Mesendoderm (in vitro differentiated cells): ENCODE measurements around the gene EPB41L5.
A peak's percentile ranks its signal among the peaks of the same experiment; 100 is the strongest.

Experiments used
- DNase-seq: peaks from one replicate; pipeline ENCODE4 v3.0.0; 2013
- H2AK5ac ChIP-seq: 2 replicates; pipeline ENCODE4 v1.6.1; 2013; ENCODE audit warnings: low read length, inconsistent platforms
- H2BK120ac ChIP-seq: 2 replicates; pipeline ENCODE4 v1.6.1; 2013; ENCODE audit warnings: low read depth, mild to moderate bottlenecking, low read length, moderate library complexity, mixed read lengths
- H2BK15ac ChIP-seq: replicated peaks from 2 replicates; pipeline ENCODE4 v1.6.1; 2013; ENCODE audit warnings: low read depth, mild to moderate bottlenecking, moderate library complexity
- H2BK5ac ChIP-seq: 2 replicates; pipeline ENCODE4 v1.6.1; 2013; ENCODE audit warnings: low read length, inconsistent platforms
- H3K18ac ChIP-seq: 2 replicates; pipeline ENCODE4 v1.6.1; 2013; ENCODE audit warnings: mild to moderate bottlenecking, low read length, mixed read lengths
- H3K23ac ChIP-seq: one replicate; pipeline ENCODE4 v1.6.1; 2013; ENCODE audit warnings: low read length
- H3K27ac ChIP-seq: 2 replicates; pipeline ENCODE4 v1.5.1; 2013; ENCODE audit warnings: low read depth, mild to moderate bottlenecking, inconsistent platforms, low read length, moderate library complexity
- H3K27me3 ChIP-seq: 2 replicates; pipeline ENCODE4 v1.6.1; 2013; ENCODE audit warnings: low read length, control low read depth, mild to moderate bottlenecking, inconsistent platforms; ENCODE audit not compliant: insufficient read depth, poor library complexity
- H3K36me3 ChIP-seq: 2 replicates; pipeline ENCODE4 v1.6.1; 2013; ENCODE audit warnings: low read length, inconsistent platforms; ENCODE audit not compliant: control insufficient read depth, insufficient read depth
- H3K4ac ChIP-seq: one replicate; pipeline ENCODE4 v1.6.1; 2013; ENCODE audit warnings: low read depth, mild to moderate bottlenecking, low read length, moderate library complexity
- H3K4me1 ChIP-seq: 2 replicates; pipeline ENCODE4 v1.6.1; 2013; ENCODE audit warnings: low read depth, low read length, inconsistent platforms; ENCODE audit not compliant: control insufficient read depth
- H3K4me2 ChIP-seq: 2 replicates; pipeline ENCODE4 v1.6.1; 2013; ENCODE audit warnings: low read length
- H3K4me3 ChIP-seq: 2 replicates; pipeline ENCODE4 v1.5.1; 2013; ENCODE audit warnings: mild to moderate bottlenecking, low read length
- H3K56ac ChIP-seq: one replicate; pipeline ENCODE4 v1.6.1; 2013; ENCODE audit warnings: low read length
- H3K79me1 ChIP-seq: 2 replicates; pipeline ENCODE4 v1.6.1; 2013; ENCODE audit warnings: low read length, inconsistent platforms
- H3K79me2 ChIP-seq: 2 replicates; pipeline ENCODE4 v1.6.1; 2013; ENCODE audit warnings: mild to moderate bottlenecking, low read length; ENCODE audit not compliant: control insufficient read depth, insufficient read depth
- H3K9ac ChIP-seq: 2 replicates; pipeline ENCODE4 v1.6.1; 2013; ENCODE audit warnings: low read length, inconsistent platforms
- H4K5ac ChIP-seq: one replicate; pipeline ENCODE4 v1.6.1; 2013; ENCODE audit warnings: low read length
- H4K8ac ChIP-seq: one replicate; pipeline ENCODE4 v1.6.1; 2013; ENCODE audit warnings: low read depth, mild to moderate bottlenecking, control low read depth, low read length, moderate library complexity
- WGBS: extraction: QIAGEN DNeasy Blood & Tissue Kit; methylation state at CpG from one replicate; pipeline ENCODE4 v1.1.7; 2013; ENCODE audit warnings: low lambda C conversion rate, missing lambda C conversion rate; ENCODE audit not compliant: insufficient coverage; ENCODE audit errors: extremely low coverage; 5-methylcytosine and 5-hydroxymethylcytosine counted together

The EPB41L5 gene

DNA sequence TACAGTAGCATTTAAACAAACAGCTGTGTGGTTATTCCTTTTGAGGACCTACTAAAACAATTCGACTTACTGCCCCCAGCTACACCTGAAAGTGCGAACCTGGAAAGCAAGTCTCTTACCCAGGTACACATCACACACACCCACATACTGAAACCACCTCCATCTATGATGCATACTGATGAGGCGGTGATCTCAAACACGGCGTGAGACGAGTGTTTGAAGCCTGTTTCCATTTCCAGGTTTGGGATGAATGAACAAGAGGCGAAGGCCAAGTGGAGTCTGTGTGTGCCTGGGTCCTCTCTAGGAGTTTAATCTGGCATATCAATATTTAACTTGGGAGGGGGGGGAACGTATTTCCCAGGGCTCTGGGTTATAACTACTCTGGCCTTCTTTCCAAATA is 208.7 kb downstream of the EPB41L5 start:
- no peak overlapping the region for H3K56ac ChIP-seq
- no peak overlapping the region for H3K4me3 ChIP-seq
- no peak overlapping the region for H3K27ac ChIP-seq
- no peak overlapping the region for H3K4me2 ChIP-seq
- H3K9ac ChIP-seq = no peak overlapping the region
- H3K4ac ChIP-seq = no peak overlapping the region
- H2BK15ac ChIP-seq = no peak overlapping the region
- no peak overlapping the region for H2BK5ac ChIP-seq
- DNase-seq = no peak
- WGBS = no CpG with 5 or more reads among the region's 8 CpGs
- no peaks in the 10 kb centered on the region for H3K27me3 ChIP-seq
- H3K18ac ChIP-seq = no peak overlapping the region
- H2BK120ac ChIP-seq = no peak overlapping the region
- H4K5ac ChIP-seq = no peak overlapping the region
- no peaks in the 10 kb centered on the region for H3K4me1 ChIP-seq
- no peak overlapping the region for H2AK5ac ChIP-seq
- peaks cover 7% of the 10 kb centered on the region for H3K79me1 ChIP-seq
- H3K23ac ChIP-seq = no peak overlapping the region
- H4K8ac ChIP-seq = no peak overlapping the region
- no peaks in the 10 kb centered on the region for H3K36me3 ChIP-seq
- peaks cover 6% of the 10 kb centered on the region for H3K79me2 ChIP-seq

DNA sequence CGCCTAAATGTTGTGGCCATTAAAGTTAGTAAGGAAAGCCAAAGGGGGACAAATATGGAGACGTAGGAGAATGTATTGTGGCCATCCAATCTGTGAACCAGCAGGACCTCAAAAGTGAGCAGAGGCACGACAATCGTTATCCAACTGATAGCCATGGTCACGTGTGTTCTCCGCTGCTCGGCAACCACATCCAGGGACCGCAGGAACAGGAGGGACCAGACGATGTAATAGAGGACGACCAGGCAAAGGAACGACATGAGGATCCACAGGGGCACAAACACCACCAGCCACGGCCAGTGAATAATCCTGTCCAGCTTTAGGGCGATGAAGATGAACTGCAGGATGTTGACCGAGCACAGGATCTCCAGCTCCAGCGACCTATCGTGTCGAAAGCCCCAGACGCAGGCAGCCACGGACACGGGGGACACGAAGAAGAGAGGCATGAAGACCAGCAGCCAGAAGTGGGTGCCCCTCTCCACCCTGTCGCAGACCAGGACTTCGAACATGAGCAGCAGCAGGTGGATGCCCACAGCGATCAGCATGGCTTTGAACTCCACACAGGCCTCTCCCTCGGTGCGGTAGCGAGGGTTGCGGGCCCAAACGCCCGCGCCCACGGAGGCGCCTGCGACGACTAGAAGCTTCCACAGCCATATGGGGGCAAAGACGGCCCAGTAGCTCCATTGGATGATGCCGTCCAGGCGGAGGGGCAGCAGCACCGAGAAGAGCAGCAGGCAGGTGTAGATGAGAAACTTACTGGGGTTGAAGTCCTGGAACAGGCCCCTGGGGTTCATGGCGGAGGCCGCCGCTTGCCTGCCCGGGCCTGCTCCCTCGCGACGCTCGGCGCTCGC is 209.5 kb downstream of the EPB41L5 start:
- Histone ChIP-seq H3K4me2 (peak overlapping the region; percentile 39), H2BK120ac (no peak overlapping the region), H3K4me3 (peak overlapping the region; percentile 11), H2BK5ac (no peak overlapping the region), H3K27me3 (no peaks in the 10 kb centered on the region), H2BK15ac (no peak overlapping the region), H3K4ac (no peak overlapping the region), H3K23ac (no peak overlapping the region), H3K79me1 (peaks cover 7% of the 10 kb centered on the region), H3K36me3 (no peaks in the 10 kb centered on the region), H3K4me1 (no peaks in the 10 kb centered on the region), H3K18ac (peak overlapping the region; percentile 85), H3K79me2 (peaks cover 6% of the 10 kb centered on the region), H3K9ac (peak overlapping the region; percentile 73), H4K8ac (no peak overlapping the region), H3K56ac (peak overlapping the region; percentile 87), H3K27ac (no peak overlapping the region), H4K5ac (no peak overlapping the region), H2AK5ac (peak overlapping the region; percentile 83)
- no peak for DNase-seq
- no CpG with 5 or more reads among the region's 49 CpGs for whole genome bisulfite sequencing

DNA sequence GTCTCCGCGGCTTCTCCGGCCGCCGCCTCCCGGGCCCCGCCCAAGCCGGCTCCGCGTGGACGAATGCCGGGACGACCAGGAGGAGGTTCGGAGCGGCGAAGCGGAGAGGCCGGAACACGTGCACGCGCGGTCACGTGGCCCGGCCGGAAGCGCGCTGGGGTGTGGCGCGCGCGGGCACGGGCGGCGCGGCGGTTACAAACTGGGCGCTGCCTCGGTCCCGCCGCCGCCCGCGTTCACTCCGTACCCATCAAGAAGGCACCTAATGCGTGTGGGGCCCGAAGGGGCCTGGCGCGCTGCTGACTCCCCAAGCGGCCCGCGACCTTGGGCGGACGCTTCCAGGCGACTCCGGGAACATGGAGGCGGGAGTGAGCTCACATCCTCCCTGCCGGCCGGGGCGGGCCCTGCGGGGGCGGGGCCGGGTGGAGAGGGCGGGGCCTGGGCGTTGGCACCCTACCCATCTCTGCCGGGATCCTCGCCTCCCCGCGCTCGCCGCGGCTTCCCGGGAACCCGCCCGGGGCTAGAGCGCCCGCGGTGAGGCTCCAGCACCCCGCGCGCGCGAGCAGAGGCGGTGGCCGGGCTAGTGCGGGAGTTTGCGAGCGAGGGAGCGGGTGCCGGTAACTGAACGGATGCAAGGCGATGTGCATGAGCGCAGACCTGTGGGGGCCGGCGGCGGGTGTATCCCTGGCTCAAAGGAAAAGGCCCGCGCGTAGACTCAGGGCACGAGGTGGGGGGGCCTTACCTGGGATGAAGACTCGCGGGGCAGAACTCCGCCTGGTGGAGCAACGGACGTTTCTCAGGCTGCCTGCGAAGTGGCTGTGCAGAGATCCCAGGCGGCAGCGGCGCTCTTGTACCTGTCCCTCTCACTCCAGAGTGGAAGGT is 210.4 kb downstream of the EPB41L5 start, which contains the start of gene TMEM185B:
TSS of gene TMEM185B (minus strand) at position 367 of the 879 bp plus-strand sequence. CDS start 424 bp downstream, outside the sequence.
- H3K27ac ChIP-seq = no peak within 1 kb of the TSS
- H2AK5ac ChIP-seq = peak within 1 kb of the TSS; percentile 83
- peak within 1 kb of the TSS; percentile 73 for H3K9ac ChIP-seq
- no peak within 1 kb of the TSS for H4K5ac ChIP-seq
- peak within 1 kb of the TSS; percentile 85 for H3K18ac ChIP-seq
- peak within 1 kb of the TSS; percentile 69 for H3K4me2 ChIP-seq
- peaks cover 7% of the 10 kb centered on the region for H3K79me1 ChIP-seq
- H3K27me3 ChIP-seq = no peaks in the 10 kb centered on the region
- no peak within 1 kb of the TSS for H3K23ac ChIP-seq
- peak; percentile 89 for DNase-seq
- no peak within 1 kb of the TSS for H2BK120ac ChIP-seq
- H4K8ac ChIP-seq = no peak within 1 kb of the TSS
- no peak within 1 kb of the TSS for H3K4ac ChIP-seq
- peak within 1 kb of the TSS; percentile 40 for H3K4me3 ChIP-seq
- H3K79me2 ChIP-seq = peaks cover 6% of the 10 kb centered on the region
- H3K56ac ChIP-seq = peak within 1 kb of the TSS; percentile 87
- WGBS = no CpG with 5 or more reads among the region's 108 CpGs
- no peaks in the 10 kb centered on the region for H3K4me1 ChIP-seq
- no peak within 1 kb of the TSS for H2BK5ac ChIP-seq
- no peaks in the 10 kb centered on the region for H3K36me3 ChIP-seq
- H2BK15ac ChIP-seq = no peak within 1 kb of the TSS

DNA sequence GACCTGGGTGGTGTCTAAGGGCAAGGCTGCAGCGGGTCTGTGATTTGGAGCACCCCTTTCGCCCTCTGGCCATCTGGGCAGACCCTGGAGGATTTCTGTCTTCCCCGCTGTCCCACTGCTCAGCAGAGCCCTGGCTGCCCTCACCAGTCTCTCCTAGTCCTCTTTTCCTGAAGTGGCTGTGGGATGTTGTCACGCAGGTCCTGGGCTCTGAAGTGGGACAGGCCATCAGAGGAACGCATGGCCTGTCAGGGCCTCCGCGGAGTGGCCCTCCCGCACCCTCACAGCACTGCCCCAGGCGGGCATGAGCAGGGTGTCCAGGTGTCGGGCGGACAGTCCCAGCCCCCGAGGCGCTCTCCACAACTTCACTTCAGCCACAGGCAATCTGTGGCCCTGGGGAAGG is 211.4 kb downstream of the EPB41L5 start:
- peak overlapping the region; percentile 82 for H3K56ac ChIP-seq
- H4K8ac ChIP-seq = no peak overlapping the region
- H2BK5ac ChIP-seq = no peak overlapping the region
- WGBS = no CpG with 5 or more reads among the region's 13 CpGs
- DNase-seq = no peak
- no peak overlapping the region for H3K27ac ChIP-seq
- no peaks in the 10 kb centered on the region for H3K27me3 ChIP-seq
- H3K79me1 ChIP-seq = peaks cover 7% of the 10 kb centered on the region
- no peak overlapping the region for H4K5ac ChIP-seq
- H3K4ac ChIP-seq = no peak overlapping the region
- no peak overlapping the region for H3K9ac ChIP-seq
- H3K79me2 ChIP-seq = peaks cover 6% of the 10 kb centered on the region
- no peak overlapping the region for H2AK5ac ChIP-seq
- no peaks in the 10 kb centered on the region for H3K4me1 ChIP-seq
- no peak overlapping the region for H2BK15ac ChIP-seq
- no peak overlapping the region for H3K4me2 ChIP-seq
- H3K4me3 ChIP-seq = no peak overlapping the region
- no peak overlapping the region for H2BK120ac ChIP-seq
- no peak overlapping the region for H3K23ac ChIP-seq
- H3K36me3 ChIP-seq = no peaks in the 10 kb centered on the region
- H3K18ac ChIP-seq = no peak overlapping the region

DNA sequence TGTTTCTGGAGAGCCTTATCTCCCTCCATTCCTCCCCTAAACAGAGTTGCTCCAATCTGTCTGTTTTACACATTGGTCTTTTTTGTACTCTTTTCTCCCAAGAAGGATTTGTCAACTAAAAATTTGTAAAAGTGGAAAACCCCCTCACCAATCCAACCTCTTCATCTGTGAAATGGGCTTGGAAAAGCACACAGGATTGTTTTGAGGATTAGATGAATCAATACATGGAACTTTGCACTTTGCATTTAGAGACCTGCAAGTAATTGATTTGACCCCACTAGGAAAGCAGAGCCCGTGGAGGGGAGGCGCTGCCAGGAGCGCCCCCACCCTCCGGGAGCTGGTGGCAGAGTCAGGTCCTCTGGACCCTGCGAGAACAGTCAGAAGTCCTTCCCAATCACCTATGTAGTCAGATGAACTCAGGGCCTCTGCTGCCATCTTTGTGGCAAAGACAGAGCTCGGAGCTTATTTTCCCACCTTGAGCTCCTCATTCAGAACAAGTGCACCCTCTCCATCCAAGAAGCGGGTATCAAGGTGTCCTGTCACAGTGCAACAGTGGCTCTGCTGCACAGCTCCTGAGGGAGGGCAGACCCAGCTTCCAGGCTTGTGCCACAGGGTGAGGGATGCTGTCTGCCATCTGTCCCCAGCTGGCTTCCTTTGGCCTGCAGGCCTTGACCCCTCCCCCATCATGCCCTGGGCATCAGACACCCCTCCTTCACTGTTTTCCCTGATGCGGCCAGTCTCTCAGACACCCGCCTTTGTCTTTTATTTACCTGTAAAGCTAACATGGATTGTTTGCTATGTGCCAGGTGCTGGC is 212.1 kb downstream of the EPB41L5 start:
- no peak overlapping the region for H2BK120ac ChIP-seq
- no peaks in the 10 kb centered on the region for H3K27me3 ChIP-seq
- WGBS = no CpG with 5 or more reads among the region's 9 CpGs
- no peak overlapping the region for H3K9ac ChIP-seq
- no peak overlapping the region for H3K4ac ChIP-seq
- no peaks in the 10 kb centered on the region for H3K36me3 ChIP-seq
- H3K56ac ChIP-seq = no peak overlapping the region
- H3K4me2 ChIP-seq = no peak overlapping the region
- DNase-seq = no peak
- H3K79me2 ChIP-seq = peaks cover 6% of the 10 kb centered on the region
- no peak overlapping the region for H2AK5ac ChIP-seq
- H3K4me3 ChIP-seq = no peak overlapping the region
- no peak overlapping the region for H4K5ac ChIP-seq
- no peak overlapping the region for H3K23ac ChIP-seq
- H3K18ac ChIP-seq = no peak overlapping the region
- peaks cover 7% of the 10 kb centered on the region for H3K79me1 ChIP-seq
- no peaks in the 10 kb centered on the region for H3K4me1 ChIP-seq
- no peak overlapping the region for H4K8ac ChIP-seq
- H2BK5ac ChIP-seq = no peak overlapping the region
- H2BK15ac ChIP-seq = no peak overlapping the region
- no peak overlapping the region for H3K27ac ChIP-seq
